Calu3 (cell line): Measurements from ENCODE around the gene KDM5A. TPM values are rescaled to one million over a fixed set of nuclear protein-coding genes. Genes with fewer than 3 reads are reported as not detected.
"Not testable (repeated sequence)": the region's sequence is repeated elsewhere in the genome, so short reads cannot be mapped to it uniquely, and the experiment has no call there.

ENCODE experiments used
- Bru-seq: library from RNA; stranded (reverse); fragments of 400-500 nt; gene quantifications from one replicate; lab custom pipeline; 2021; lab: Mats Ljungman, UMichigan
- BruChase-seq, 2 experiments: library from RNA; stranded (reverse); fragments of 400-500 nt; gene quantifications; one replicate each; lab custom pipeline; 2021; lab: Mats Ljungman, UMichigan
- BruUV-seq: library from RNA; stranded (reverse); fragments of 400-500 nt; replicated peaks from 2 replicates; lab custom pipeline; 2021; lab: Mats Ljungman, UMichigan
- CTCF ChIA-PET: fragments of 300-600 bp; sonication (Branson Sonifier 250); formaldehyde crosslinking; loops from one replicate; lab custom pipeline; 2022; ENCODE audit warnings: antibody characterized with exemption; lab: Charles Lee
- DNase-seq: peaks from one replicate; pipeline ENCODE4 v3.0.0; 2022
- H3K27ac Mint-ChIP-seq: one replicate; pipeline ENCODE4 v1.8.0; 2022; ENCODE audit warnings: mixed read lengths; ENCODE audit not compliant: unreplicated experiment
- H3K27me3 Mint-ChIP-seq: one replicate; pipeline ENCODE4 v1.8.0; 2022; ENCODE audit warnings: mixed read lengths; ENCODE audit not compliant: unreplicated experiment
- H3K36me3 Mint-ChIP-seq: one replicate; pipeline ENCODE4 v1.8.0; 2022; ENCODE audit warnings: mild to moderate bottlenecking, moderate library complexity, mixed read lengths; ENCODE audit not compliant: insufficient read depth, unreplicated experiment
- H3K4me1 Mint-ChIP-seq: one replicate; pipeline ENCODE4 v1.8.0; 2022; ENCODE audit warnings: mild to moderate bottlenecking, low read depth, mixed read lengths; ENCODE audit not compliant: unreplicated experiment
- H3K4me3 Mint-ChIP-seq: one replicate; pipeline ENCODE4 v1.8.0; 2022; ENCODE audit warnings: mild to moderate bottlenecking, low read depth, moderate library complexity, mixed read lengths; ENCODE audit not compliant: unreplicated experiment
- H3K9me3 Mint-ChIP-seq: one replicate; pipeline ENCODE4 v1.8.0; 2022; ENCODE audit warnings: low read depth, mixed read lengths; ENCODE audit not compliant: unreplicated experiment
- CTCF ChIP-seq: fragments of 200-600 bp; IDR thresholded peaks from one replicate; pipeline ENCODE4 v1.8.0; 2022; ENCODE audit warnings: antibody characterized with exemption; ENCODE audit not compliant: unreplicated experiment
- intact Hi-C: fragments of 100-400 bp; cut with micrococcal nuclease; formaldehyde crosslinking; loops from one replicate; pipeline ENCODE4 v1.10.0; 2022; ENCODE audit not compliant: unreplicated experiment
- long read RNA-seq: library from polyadenylated mRNA; stranded (forward); transcript quantifications from one replicate; pipeline ENCODE4 v2.0.0, GENCODE V29; 2022
- total RNA-seq: library from RNA; stranded (reverse); gene quantifications from 2 replicates; pipeline ENCODE4 v1.2.3, GENCODE V29; 2022

Gene KDM5A
- total RNA-seq: 60.7 and 63.6 TPM in 2 replicates
- percentile 87 among the genes with signal in this experiment for Bru-seq, nascent RNA
- BruChase-seq, experiment 1, labeled RNA remaining after a 6-hour chase: percentile 85 among the genes with signal in this experiment
- percentile 84 among the genes with signal in this experiment for BruChase-seq, experiment 2, labeled RNA remaining after a 2-hour chase
- long read RNA-seq, full-length matches to known transcripts: 3 of 16 reads
- long read RNA-seq, partial matches to known transcripts: 3 of 16 reads
- long read RNA-seq, other reads (novel, unspliced or antisense): 10 of 16 reads

DNA sequence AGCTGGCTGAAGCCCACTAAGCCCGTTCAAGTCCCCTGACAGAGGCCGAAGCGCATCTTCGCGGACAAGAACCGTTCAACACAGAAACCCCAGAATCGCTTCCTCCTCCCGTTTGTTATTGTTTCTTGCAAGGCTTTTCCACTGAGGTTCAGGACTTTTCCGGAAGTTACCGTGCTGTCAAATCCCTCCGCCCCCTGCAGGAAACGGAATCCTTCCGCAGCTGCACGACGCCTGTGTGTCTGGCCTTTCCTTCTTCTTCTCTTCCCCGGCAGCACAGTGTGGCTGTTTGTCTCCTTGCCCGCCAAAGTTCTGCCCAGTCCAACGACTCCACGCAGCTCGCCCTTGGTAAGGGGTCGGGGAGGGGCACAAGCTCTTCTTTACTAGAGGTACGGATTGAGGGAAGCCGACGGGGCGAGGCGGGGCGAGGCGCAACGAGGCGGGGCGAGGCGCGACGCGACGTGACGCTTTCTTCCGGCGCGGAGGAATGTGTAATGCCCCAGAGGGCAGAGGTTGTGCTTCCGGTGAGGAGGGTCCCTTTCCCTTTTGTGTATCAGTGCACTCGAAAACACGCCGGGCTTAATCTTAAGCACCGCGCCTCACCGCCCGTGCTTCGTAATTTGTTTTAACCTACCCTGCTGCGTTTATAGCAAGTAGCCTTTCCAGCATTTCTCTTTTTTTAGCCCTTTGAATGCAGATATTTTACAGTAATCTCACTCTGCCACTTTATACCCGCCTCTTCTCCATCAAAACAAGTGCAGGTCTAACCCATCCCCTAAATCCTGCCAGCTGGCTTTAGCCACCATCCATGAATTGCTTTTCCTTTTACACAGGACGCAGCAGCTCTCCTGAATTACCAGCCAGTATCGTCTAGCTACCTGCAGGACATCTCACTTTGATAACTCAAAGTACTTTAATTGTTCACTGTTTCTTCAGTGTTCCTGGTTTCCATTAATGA lies at the start of gene KDM5A:
Gene KDM5A (minus strand): TSS at position 179 of the 955 bp plus-strand sequence. CDS start 229 bp downstream, outside the sequence.
- H3K27ac Mint-ChIP-seq: peak within 1 kb of the TSS; percentile 90
- CTCF ChIA-PET: interaction anchor here (0.6 to 2.4 kb wide), 7 partner anchors 12 to 456 kb away, joined by 3 to 11 read pairs (median 4); partner anchors contain the start of gene CCDC77
- no peaks in the 10 kb centered on the region for H3K9me3 Mint-ChIP-seq
- BruUV-seq: TSS peak; percentile 64
- no peak for TF ChIP-seq CTCF
- peaks cover 39% of the 10 kb centered on the region for H3K36me3 Mint-ChIP-seq
- intact Hi-C loops: no loop called here
- H3K4me1 Mint-ChIP-seq: peaks cover 10% of the 10 kb centered on the region
- H3K4me3 Mint-ChIP-seq: peak within 1 kb of the TSS; percentile 73
- H3K27me3 Mint-ChIP-seq: no peaks in the 10 kb centered on the region
- DNase-seq: peak; percentile 89

DNA sequence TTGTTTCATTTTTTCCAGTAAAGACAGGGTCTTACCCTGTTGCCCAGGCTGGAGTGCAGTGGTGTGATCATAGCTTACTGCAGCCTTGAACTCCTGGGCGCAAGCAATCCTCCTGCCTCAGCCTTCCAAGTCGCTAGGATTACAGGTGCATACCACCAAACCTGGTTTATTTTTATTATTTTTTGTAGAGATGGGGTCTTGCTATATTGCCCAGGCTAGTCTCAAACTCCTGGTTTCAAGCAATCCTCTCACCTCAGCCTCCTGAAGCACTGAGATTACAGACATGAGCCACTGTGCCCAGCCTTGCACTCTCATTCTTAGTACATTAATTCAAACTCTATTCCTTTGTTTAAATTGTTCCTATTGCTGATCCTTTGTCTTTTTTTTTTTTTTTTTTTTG lies 46.6 kb upstream of the KDM5A start:
- H3K36me3 Mint-ChIP-seq, CTCF ChIA-PET, H3K27ac Mint-ChIP-seq: not testable (repeated sequence)

DNA sequence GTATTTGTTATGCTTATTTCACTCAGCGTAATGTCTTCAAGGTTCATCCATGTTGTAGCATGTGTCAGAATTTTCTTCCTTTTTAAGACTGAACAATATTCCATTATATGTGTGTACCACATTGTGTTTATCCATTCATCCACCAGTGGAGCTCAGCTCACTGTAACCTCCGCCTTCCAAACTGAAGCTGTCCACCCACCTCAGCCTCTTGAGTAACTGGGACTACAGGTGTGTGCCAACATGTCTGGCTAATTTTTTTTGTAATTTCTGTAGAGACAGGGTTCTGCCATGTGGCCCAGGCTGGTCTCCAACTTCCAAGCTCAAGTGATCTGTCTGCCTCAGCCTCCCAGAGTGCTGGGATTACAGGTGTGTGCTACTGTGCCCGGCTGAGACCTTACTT lies 33.4 kb upstream of the KDM5A start:
- Mint-ChIP-seq H3K4me3 (no peak overlapping the region), H3K4me1 (no peaks in the 10 kb centered on the region), H3K27me3 (no peaks in the 10 kb centered on the region), H3K36me3 (no peaks in the 10 kb centered on the region), H3K27ac (no peak overlapping the region), H3K9me3 (no peaks in the 10 kb centered on the region)
- intact Hi-C loops: no loop called here
- TF ChIP-seq CTCF: no peak
- no peak for DNase-seq
- CTCF ChIA-PET: no interaction called here
- BruUV-seq: no TSS peak

More for the DNA sequence above, 46.6 kb upstream of the KDM5A start:
- BruUV-seq, H3K4me1 Mint-ChIP-seq, H3K9me3 Mint-ChIP-seq, H3K27me3 Mint-ChIP-seq, intact Hi-C loops, DNase-seq, H3K4me3 Mint-ChIP-seq: not testable (repeated sequence)

- no peaks in the 10 kb centered on the region for H3K9me3 Mint-ChIP-seq
- BruUV-seq: no TSS peak
- intact Hi-C loops: no loop called here
- H3K4me3 Mint-ChIP-seq: no peak overlapping the region
- no peak for TF ChIP-seq CTCF
- no peaks in the 10 kb centered on the region for H3K27me3 Mint-ChIP-seq
- CTCF ChIA-PET: no interaction called here
- no peaks in the 10 kb centered on the region for H3K4me1 Mint-ChIP-seq
- H3K27ac Mint-ChIP-seq: no peak overlapping the region
- H3K36me3 Mint-ChIP-seq: peaks cover 20% of the 10 kb centered on the region
- no peak for DNase-seq
These were observed 29.3 kb upstream of the KDM5A start for GRCh38 chr12:418432-418831.
